ENCODE measurements around the gene TMEM139.

The TMEM139 gene

DNA sequence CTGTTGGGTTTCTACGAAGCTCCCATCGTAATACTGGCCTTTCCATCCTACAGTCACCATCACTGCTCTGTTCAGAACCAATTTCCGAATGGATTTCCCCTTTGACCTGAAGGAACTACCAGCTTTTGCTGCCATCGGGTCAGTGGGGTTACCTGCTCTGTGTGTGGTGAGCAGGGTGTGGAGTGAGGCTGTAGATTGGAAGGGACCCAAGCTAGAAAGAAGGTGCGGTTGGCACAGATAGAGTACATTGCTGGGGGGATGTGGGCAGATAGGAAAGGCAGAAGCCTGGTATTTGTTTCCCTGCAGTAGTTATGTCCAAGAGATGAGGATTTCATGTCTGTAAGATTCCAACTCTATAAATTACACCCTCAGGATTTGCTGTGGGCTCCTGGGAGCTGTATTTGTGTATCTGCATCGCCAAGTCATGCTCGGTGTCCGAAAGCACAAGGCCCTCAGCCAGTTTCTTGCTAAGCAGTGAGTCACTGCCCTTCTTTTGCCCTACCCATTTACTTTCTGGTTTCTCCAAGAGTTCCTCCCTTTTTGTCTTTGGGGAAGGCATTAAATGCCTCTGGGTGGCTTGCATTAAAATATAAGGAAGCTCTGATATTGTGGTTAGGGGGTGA, 46.5 kb downstream of the TMEM139 start:
- no peak for DNase-seq

GRCh38 chr7:143334244-143334643, 49.5 kb downstream of the TMEM139 start:
- DNase-seq = no peak

- DNase-seq = no peak
These were observed 52.5 kb downstream of the TMEM139 start for GRCh38 chr7:143337216-143337615.

Data from NCI-H510A (cell line).